ENCODE measurements around the gene CYP2A7. TPM values are rescaled to one million over a fixed set of nuclear protein-coding genes. Genes with fewer than 3 reads are reported as not detected.
"Not testable (repeated sequence)": the region's sequence is repeated elsewhere in the genome, so short reads cannot be mapped to it uniquely, and the experiment has no call there.

The CYP2A7 gene
- total RNA-seq, 1 experiment from 2014 or later, result not detected

DNA sequence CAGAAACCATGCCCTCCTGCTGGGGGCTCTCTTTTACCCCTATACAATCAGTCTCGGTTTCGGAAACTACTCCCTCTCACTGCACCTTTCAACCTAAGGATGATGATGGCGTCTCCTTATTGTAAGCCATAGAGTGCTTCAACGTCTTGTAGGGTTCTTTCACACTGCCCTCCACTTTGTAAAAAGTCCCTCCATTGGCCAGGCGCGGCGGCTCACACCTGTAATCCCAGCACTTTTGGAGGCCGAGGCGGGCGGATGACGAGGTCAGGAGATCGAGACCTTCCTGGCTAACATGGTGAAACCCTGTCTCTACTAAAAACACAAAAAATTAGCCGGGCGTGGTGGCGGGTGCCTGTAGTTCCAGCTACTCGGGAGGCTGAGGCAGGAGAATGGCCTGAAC is 51.3 kb downstream of the CYP2A7 start:
- not testable (repeated sequence) for H3K27me3 ChIP-seq, H3K4me3 ChIP-seq, H3K9me3 ChIP-seq, DNase-seq, H3K36me3 ChIP-seq

DNA sequence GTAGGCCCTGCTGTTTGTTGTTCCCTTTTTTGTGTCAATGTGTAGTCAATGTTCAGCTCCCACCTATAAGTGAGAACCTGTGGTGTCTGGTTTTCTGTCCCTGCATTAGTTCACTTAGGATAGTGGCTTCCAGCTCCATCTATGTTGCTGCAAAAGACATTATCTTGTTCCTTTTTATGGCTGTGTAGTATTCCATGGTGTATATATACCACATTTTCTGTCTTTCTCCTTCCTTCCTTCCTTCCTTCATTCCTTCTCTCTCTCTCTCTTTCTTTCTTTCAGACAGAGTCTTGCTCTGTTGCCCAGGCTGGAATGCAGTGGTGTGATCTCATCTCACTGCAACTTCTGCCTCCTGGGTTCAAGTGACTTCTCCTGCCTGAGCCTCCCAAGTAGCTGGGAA is 52.8 kb downstream of the CYP2A7 start:
- DNase-seq, result no peak
- no peaks in the 10 kb centered on the region; the same call in 1 of the 2 replicates for H3K9me3 ChIP-seq
- no peak overlapping the region for H3K4me3 ChIP-seq
- no peaks in the 10 kb centered on the region for H3K27me3 ChIP-seq
- peaks cover 5% of the 10 kb centered on the region; the same call in 1 of the 2 replicates for H3K36me3 ChIP-seq

DNA sequence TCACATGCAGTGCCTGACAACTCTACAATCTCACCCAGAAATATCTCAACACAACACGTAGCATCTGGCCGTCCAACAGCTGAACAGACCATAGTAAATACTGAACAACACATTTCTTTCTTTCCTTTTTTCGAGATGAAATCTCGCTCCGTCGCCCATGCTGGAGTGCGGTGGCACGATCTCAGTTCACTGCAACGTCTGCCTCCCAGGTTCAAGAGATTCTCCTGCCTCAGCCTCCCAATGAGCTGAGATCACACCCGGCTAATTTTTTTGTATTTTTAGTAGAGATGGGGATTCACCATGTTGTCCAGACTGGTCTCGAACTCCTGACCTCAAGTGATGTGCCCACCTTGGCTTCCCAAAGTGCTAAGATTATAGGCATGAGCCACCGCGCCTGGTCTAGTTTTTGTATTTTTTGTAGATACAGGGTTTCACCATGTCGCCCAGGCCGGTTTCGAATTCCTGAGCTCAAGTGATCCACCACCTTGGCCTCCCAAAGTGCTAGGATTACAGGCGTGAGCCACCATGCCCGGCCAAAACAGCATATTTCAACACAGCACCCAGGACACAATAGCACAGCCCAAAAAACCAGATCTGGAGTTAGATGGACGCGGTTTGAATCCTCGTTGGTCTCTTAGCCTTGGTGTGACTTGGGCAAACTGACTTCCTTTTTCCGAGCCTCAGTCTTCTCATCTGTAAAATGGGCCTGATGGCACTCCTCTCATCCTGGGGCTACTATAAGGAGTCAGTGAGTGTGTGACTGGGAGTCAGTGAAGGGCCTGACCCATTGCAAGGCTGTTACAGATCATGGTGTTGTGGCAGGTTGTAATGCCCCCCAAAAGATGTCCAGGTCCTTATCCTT is 54.4 kb downstream of the CYP2A7 start:
- DNase-seq, result no peak
- no peaks in the 10 kb centered on the region for H3K27me3 ChIP-seq
- H3K9me3 ChIP-seq, result no peaks in the 10 kb centered on the region; the same call in 1 of the 2 replicates
- H3K36me3 ChIP-seq, result peaks cover 5% of the 10 kb centered on the region; the same call in 1 of the 2 replicates
- H3K4me3 ChIP-seq, result no peak overlapping the region

DNA sequence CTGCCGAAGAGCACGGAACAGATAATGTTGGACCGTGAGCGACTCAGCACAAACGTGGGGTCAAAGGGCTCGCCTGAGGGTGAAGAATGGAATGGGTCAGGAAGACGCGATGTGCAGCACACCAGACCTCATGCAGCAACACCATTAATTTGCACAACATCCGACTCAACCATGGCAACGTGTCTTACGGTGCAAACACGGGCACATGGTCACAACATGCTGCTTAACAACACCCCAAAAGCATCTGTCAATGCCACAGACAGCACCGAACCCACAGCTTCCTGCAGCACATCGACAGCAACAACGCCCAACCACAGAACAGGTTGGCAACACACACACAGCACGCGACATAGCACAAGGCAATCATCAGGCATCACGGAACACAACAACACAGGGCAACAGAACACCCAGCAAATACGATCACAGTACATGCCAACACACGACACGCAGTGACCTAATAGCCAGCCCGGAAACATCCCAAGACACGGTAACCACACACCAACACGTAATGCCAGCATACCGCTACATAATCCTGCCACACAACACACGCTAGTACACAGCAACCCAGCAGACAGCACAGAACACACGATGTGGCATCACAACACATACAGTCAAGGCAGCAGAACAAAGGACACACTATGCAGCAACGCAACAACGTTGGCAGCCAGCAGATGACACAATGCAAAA is 55.2 kb downstream of the CYP2A7 start:
- DNase-seq, H3K36me3 ChIP-seq, H3K9me3 ChIP-seq, H3K4me3 ChIP-seq, H3K27me3 ChIP-seq: not testable (repeated sequence)

DNA sequence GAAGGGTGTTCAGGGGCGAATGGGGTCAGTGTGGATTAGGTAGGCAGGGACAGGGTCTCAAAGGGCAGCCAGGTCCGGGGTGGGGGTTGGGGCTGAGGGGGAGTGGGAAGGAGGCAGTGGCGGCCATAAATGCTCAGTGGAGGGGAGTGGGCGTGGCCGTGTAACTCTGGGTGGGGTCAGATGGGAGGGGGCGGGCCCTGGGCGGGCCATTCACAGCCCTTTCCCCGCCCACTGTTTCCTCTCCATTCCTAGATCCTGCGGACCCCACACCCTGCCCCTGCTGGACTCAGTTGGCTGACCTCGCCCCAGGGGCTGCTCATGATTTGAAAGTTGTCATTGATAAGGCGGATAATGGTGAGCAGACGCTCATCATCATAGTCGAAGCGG is 55.7 kb downstream of the CYP2A7 start:
- not testable (repeated sequence) for H3K27me3 ChIP-seq, H3K36me3 ChIP-seq, DNase-seq, H3K4me3 ChIP-seq, H3K9me3 ChIP-seq

DNA sequence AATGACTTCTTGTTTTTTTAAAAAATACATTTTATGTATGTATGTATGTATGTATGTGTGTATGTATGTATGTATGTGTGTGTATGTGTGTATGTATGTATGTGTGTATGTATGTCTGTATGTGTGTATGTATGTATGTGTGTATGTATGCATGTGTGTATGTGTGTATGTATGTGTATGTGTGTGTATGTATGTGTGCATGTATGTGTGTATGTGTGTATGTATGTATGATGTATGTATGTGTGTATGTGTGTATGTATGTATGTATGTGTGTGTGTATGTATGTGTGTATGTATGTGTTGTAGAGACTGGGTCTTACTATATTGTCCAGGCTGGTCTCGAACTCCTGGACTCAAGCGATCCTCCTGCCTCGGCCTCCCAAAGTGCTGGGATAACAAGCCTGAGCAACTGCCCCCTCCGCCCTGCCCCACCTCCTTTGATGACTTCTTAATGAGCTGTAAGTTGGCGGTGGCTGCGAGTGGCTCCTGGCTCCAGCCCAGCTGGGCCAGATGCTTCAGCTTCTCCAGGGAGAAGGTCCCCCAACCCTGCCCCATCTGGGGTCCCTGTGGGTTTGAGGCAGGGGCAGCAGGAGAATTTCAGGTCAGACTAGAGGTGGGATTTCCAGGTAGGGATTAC is 56.5 kb downstream of the CYP2A7 start:
- not testable (repeated sequence) for H3K4me3 ChIP-seq, H3K9me3 ChIP-seq, H3K36me3 ChIP-seq, DNase-seq, H3K27me3 ChIP-seq

Other genes with a start within 250 kb of the CYP2A7 start
- gene NUMBL, start 191.6 kb downstream of the CYP2A7 start, total RNA-seq (2014; rRNA removed; shearing (Covaris generic); ENCODE audit: low replicate concordance), result 42.1 and 42.8 TPM in 2 replicates
- gene COQ8B, start 165.3 kb downstream of the CYP2A7 start, total RNA-seq (2014; rRNA removed; shearing (Covaris generic); ENCODE audit: low replicate concordance), result 44.6 and 462 TPM in 2 replicates
- 22.3 and 23.8 TPM in 2 replicates for gene ITPKC, start 165.1 kb downstream of the CYP2A7 start, total RNA-seq (2014; rRNA removed; shearing (Covaris generic); ENCODE audit: low replicate concordance)
- gene ACTMAP, start 131.8 kb downstream of the CYP2A7 start, total RNA-seq (2014; rRNA removed; shearing (Covaris generic); ENCODE audit: low replicate concordance), result 0.95 and 3.6 TPM in 2 replicates
- gene SNRPA, start 131.0 kb downstream of the CYP2A7 start, total RNA-seq (2014; rRNA removed; shearing (Covaris generic); ENCODE audit: low replicate concordance), result 66.4 and 68.4 TPM in 2 replicates
- gene MIA, start 106.7 kb downstream of the CYP2A7 start, total RNA-seq (2014; rRNA removed; shearing (Covaris generic); ENCODE audit: low replicate concordance), result not detected in 2 replicates
- 34.4 and 41.2 TPM in 2 replicates for gene RAB4B, start 104.0 kb downstream of the CYP2A7 start, total RNA-seq (2014; rRNA removed; shearing (Covaris generic); ENCODE audit: low replicate concordance)
- gene EGLN2, start 83.0 kb downstream of the CYP2A7 start, total RNA-seq (2014; rRNA removed; shearing (Covaris generic); ENCODE audit: low replicate concordance), result 63.2 and 140 TPM in 2 replicates
- not detected in 2 replicates for gene CYP2A6, start 31.8 kb downstream of the CYP2A7 start, total RNA-seq (2014; rRNA removed; shearing (Covaris generic); ENCODE audit: low replicate concordance)
- gene CYP2B6, start 109.1 kb upstream of the CYP2A7 start, total RNA-seq (2014; rRNA removed; shearing (Covaris generic); ENCODE audit: low replicate concordance), result not detected in 2 replicates
- gene CYP2A13, start 206.2 kb upstream of the CYP2A7 start, total RNA-seq (2014; rRNA removed; shearing (Covaris generic); ENCODE audit: low replicate concordance), result not detected in 2 replicates
- gene CYP2F1, start 232.2 kb upstream of the CYP2A7 start, total RNA-seq (2014; rRNA removed; shearing (Covaris generic); ENCODE audit: low replicate concordance), result not detected in 2 replicates

Measured in MG63 (cell line).